DND-41 (cell line): ENCODE results near the gene MRPS31.

Experiments used
- CTCF ChIP-seq: IDR thresholded peaks from 2 replicates; pipeline ENCODE4 v1.5.1; 2012; ENCODE audit warnings: borderline replicate concordance, low read length, moderate library complexity, mild to moderate bottlenecking; ENCODE audit not compliant: poor library complexity, severe bottlenecking; ENCODE audit errors: extremely low read depth
- EZH2 ChIP-seq: IDR thresholded peaks from 3 replicates; pipeline ENCODE4 v1.6.1; 2012; ENCODE audit warnings: borderline replicate concordance, low read depth, mild to moderate bottlenecking, moderate library complexity, low read length, inconsistent platforms; ENCODE audit not compliant: severe bottlenecking

DNA sequence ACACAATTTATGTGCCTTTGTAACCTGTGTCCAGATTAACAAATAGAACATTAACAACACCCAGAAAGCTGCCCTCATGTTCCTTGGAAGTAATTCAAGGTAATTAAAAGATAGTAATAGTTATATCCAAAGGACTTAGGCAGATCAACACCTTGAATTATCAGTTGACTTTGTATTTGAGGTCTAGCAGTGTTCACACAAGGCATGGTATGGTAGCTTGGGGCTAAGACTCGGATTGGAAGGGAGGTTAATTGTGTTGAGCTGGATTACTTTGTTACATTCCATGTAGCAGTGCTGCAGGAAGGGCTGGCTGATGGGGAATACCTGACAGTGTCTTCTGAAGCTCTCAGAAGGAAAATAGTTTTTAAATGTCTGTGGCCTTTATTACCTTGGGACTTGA lies 35.3 kb upstream of the MRPS31 start:
- TF ChIP-seq CTCF = no peak
- no peak for TF ChIP-seq EZH2
